A673 (cell line): ENCODE data around the gene SSTR5.

Source experiments
- CTCF ChIP-seq: fragments of 300-800, 200-600 bp; sonication (generic); conservative IDR thresholded peaks from 2 replicates; pipeline ENCODE4 v1.5.1; 2017; ENCODE audit warnings: low read depth, mild to moderate bottlenecking, antibody characterized with exemption, low read length, moderate library complexity, mixed read lengths
- EZH2 ChIP-seq: fragments of 200-600 bp; sonication (generic); IDR thresholded peaks from 2 replicates; pipeline ENCODE4 v1.6.1; 2017; ENCODE audit warnings: borderline replicate concordance, low read depth, mild to moderate bottlenecking, mixed read lengths, antibody characterized with exemption, low read length; ENCODE audit not compliant: poor library complexity, severe bottlenecking

- TF ChIP-seq CTCF (no peak), EZH2 (no peak)
These were observed 41.5 kb downstream of the SSTR5 start for GRCh38 chr16:1113889-1114526.
